Lower lobe of right lung (tissue), 2 donors: ENCODE results near the gene APOO. TPM values are rescaled to one million over a fixed set of nuclear protein-coding genes. Genes with fewer than 3 reads are reported as not detected.

ENCODE experiments used
- ATAC-seq, 2 donors: fragments of 200-7000 bp; cut with Tn5 transposase; one replicate each; pipeline ENCODE4 v1.9.1; 2020 to 2022; ENCODE audit warnings: mild to moderate bottlenecking in 2 of 2, moderate library complexity in 2 of 2
- DNase-seq: peaks from one replicate; pipeline ENCODE4 v3.0.0-alpha.2; 2020
- H3K27ac ChIP-seq: fragments of 200-600 bp; one replicate; pipeline ENCODE4 v1.8.0; 2022
- H3K27me3 ChIP-seq: fragments of 200-600 bp; one replicate; pipeline ENCODE4 v1.8.0; 2022; ENCODE audit warnings: low read depth
- H3K36me3 ChIP-seq: fragments of 200-600 bp; one replicate; pipeline ENCODE4 v1.8.0; 2022; ENCODE audit warnings: mild to moderate bottlenecking
- H3K4me1 ChIP-seq: fragments of 200-600 bp; one replicate; pipeline ENCODE4 v1.8.0; 2022
- H3K4me3 ChIP-seq: fragments of 200-600 bp; one replicate; pipeline ENCODE4 v1.8.0; 2022; ENCODE audit warnings: mild to moderate bottlenecking
- H3K9me3 ChIP-seq: fragments of 200-600 bp; one replicate; pipeline ENCODE4 v1.8.0; 2022
- CTCF ChIP-seq: fragments of 200-600 bp; IDR thresholded peaks from one replicate; pipeline ENCODE4 v1.8.0; 2022; ENCODE audit warnings: antibody characterized with exemption, mild to moderate bottlenecking
- intact Hi-C: fragments of 100-400 bp; cut with DNase I; formaldehyde crosslinking; loops from one replicate; pipeline ENCODE4 v1.11.0; 2022
- total RNA-seq: library from RNA; stranded (reverse); fragmentation: NEBNext Ultra II Directional; extraction: Animal tissue kit (Norgen Biotek cat#: 25700); gene quantifications from one replicate; pipeline ENCODE4 v1.2.1, GENCODE V29; 2021
- donor health status: DM: no; HTN: yes; CAD: no; lungs with severe emphysema.

The APOO gene
- total RNA-seq, 1 donor from 2014 or later: 15.9 TPM

GRCh38 chrX:23857363-23857762 is 50.4 kb downstream of the APOO start:
- H3K36me3 ChIP-seq: no peaks in the 10 kb centered on the region
- no peak overlapping the region for H3K27ac ChIP-seq
- DNase-seq: no peak
- H3K9me3 ChIP-seq: no peaks in the 10 kb centered on the region
- TF ChIP-seq CTCF: no peak
- no peaks in the 10 kb centered on the region for H3K4me1 ChIP-seq
- no peak overlapping the region for H3K4me3 ChIP-seq
- no peaks in the 10 kb centered on the region for H3K27me3 ChIP-seq
- ATAC-seq: no peak
- intact Hi-C loops: no loop called here

- Histone ChIP-seq H3K27ac (no peak overlapping the region), H3K4me1 (no peaks in the 10 kb centered on the region), H3K27me3 (no peaks in the 10 kb centered on the region), H3K9me3 (no peaks in the 10 kb centered on the region), H3K36me3 (no peaks in the 10 kb centered on the region), H3K4me3 (no peak overlapping the region)
- peak in 1 of 2 donors; percentile 45 for ATAC-seq
- intact Hi-C loops: no loop called here
- no peak for DNase-seq
- TF ChIP-seq CTCF: no peak
Measured at GRCh38 chrX:23855569-23855968, 52.2 kb downstream of the APOO start.

GRCh38 chrX:23854945-23855344 is 52.8 kb downstream of the APOO start:
- H3K9me3 ChIP-seq: no peaks in the 10 kb centered on the region
- no peak for TF ChIP-seq CTCF
- no peak overlapping the region for H3K4me3 ChIP-seq
- no peaks in the 10 kb centered on the region for H3K27me3 ChIP-seq
- no peaks in the 10 kb centered on the region for H3K36me3 ChIP-seq
- ATAC-seq: no peak
- no peaks in the 10 kb centered on the region for H3K4me1 ChIP-seq
- intact Hi-C loops: no loop called here
- DNase-seq: peak; percentile 50
- no peak overlapping the region for H3K27ac ChIP-seq

- ATAC-seq: no peak
- intact Hi-C loops: no loop called here
- no peak overlapping the region for H3K27ac ChIP-seq
- no peaks in the 10 kb centered on the region for H3K4me1 ChIP-seq
- H3K36me3 ChIP-seq: no peaks in the 10 kb centered on the region
- no peak overlapping the region for H3K4me3 ChIP-seq
- no peaks in the 10 kb centered on the region for H3K27me3 ChIP-seq
- no peak for TF ChIP-seq CTCF
- no peak for DNase-seq
- H3K9me3 ChIP-seq: no peaks in the 10 kb centered on the region
Measured at GRCh38 chrX:23854122-23854521, 53.6 kb downstream of the APOO start.

GRCh38 chrX:23851544-23851943 is 56.2 kb downstream of the APOO start:
- no peaks in the 10 kb centered on the region for H3K27me3 ChIP-seq

More at GRCh38 chrX:23851544-23851943, 56.2 kb downstream of the APOO start:
- intact Hi-C loops: no loop called here
- H3K4me1 ChIP-seq: no peaks in the 10 kb centered on the region
- no peak overlapping the region for H3K4me3 ChIP-seq
- no peak for TF ChIP-seq CTCF
- ATAC-seq (no peak), DNase-seq (no peak)
- no peaks in the 10 kb centered on the region for H3K36me3 ChIP-seq
- H3K9me3 ChIP-seq: no peaks in the 10 kb centered on the region
- no peak overlapping the region for H3K27ac ChIP-seq
